Stimulated activated CD4-positive, alpha-beta T cell treated with anti-CD3 and anti-CD28 coated beads, Interleukin-2, amount 100 ng/mL, for 24 hours (primary cell): ENCODE results near the gene PGBD5.

Experiments
- DNase-seq, 2 donors: peaks; one replicate each; pipeline ENCODE4 v3.0.0-alpha.2; 2020

The PGBD5 gene

DNA sequence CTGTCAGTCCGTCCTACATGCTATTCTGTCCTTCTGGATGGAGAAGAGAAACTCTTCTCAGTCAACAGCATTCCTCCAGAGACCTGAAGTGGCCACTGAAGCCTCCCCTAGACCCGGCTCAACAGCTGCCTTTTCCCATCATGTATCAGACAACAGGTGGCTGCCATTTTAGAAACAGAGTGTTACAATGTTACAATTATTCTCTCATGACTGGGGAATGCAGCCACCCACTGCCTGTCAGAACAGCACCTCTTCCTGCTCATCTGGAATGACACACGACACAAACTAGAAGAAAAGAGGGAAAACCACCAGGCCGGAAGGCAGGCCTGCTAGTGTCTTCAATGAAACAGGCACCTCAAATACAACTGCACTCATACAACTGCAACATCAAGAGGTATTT, 105.3 kb downstream of the PGBD5 start:
- DNase-seq, result no peak

DNA sequence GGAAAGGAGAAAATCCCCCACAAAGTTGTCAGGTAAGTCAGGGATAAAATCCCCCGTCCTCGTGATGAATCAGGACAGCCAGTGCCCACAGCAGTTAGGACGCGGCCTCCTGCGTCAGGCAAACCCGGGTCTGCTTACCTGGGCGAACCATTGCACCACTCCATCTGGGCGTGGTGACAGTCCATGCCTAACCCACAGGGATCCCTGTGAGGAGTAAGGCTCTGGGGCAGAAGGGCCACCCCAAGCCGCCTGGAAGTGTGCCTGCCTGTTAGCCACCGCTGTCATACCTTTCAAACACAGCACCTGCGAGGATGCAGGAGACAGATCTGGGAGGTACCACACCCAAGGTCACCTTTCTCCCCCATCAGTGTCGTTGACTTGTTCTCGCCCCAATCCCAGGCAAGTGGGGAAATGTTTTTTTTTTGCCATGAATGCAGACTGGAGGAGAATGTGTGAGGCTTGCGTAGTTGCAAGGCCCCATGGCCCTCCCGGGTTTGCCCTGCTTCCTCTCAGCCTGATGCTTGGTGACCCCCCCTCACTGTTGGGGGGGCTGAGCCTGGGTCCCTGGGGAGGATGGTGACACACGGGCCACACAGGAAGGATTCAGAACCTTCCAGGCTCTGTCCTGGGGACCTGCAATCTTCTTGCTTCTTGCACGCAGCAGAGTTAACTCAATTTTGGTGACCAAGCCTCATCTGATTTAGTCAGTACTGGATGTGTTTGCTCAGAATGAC, 107.0 kb downstream of the PGBD5 start:
- DNase-seq, result no peak

DNA sequence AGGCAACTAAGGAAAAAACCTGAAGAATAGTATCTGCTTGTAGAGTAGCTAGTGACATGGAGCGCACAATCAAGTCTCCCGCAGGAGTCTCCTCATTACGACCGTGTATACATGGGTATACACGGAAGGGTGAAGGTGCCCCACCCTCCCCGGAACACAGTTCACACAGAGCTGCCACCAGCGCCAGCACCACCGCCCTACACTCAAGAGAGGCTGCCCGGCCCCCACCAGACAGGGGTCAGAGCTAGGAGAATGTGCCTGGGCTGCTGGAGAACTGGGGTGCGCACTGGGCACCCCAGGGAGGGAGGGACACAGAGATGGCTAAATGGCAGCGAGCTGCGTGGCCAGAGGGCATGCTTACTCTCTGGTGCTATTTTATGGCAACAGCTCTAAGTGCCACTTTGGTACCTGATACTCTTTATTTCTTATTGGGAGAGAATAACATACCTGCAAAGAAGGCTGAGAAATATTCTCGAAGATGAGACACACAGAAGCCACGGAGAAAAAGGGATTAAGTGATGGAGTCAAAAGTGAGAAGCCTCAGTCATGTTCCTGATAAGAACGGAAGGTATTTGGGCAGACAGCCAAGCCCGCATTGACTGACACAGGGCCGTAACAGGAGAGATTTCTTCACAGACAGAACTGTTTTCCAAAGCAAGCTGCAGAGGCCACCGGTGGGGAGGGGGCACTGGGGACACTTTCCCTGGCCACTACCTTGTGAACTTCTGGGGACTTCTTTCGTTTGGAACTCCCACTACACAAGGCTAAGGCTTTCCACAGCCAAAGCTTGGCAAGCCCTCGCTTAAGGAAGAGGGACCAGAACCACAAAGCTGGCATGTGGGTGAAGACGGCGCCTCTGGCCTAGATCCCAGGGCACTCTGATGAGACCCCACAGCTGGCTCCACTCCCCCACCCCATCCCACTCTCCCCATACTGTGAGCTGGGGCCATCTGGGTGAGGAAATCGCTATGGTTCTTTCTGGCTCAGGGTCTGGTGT, 108.0 kb downstream of the PGBD5 start:
- DNase-seq, result no peak

DNA sequence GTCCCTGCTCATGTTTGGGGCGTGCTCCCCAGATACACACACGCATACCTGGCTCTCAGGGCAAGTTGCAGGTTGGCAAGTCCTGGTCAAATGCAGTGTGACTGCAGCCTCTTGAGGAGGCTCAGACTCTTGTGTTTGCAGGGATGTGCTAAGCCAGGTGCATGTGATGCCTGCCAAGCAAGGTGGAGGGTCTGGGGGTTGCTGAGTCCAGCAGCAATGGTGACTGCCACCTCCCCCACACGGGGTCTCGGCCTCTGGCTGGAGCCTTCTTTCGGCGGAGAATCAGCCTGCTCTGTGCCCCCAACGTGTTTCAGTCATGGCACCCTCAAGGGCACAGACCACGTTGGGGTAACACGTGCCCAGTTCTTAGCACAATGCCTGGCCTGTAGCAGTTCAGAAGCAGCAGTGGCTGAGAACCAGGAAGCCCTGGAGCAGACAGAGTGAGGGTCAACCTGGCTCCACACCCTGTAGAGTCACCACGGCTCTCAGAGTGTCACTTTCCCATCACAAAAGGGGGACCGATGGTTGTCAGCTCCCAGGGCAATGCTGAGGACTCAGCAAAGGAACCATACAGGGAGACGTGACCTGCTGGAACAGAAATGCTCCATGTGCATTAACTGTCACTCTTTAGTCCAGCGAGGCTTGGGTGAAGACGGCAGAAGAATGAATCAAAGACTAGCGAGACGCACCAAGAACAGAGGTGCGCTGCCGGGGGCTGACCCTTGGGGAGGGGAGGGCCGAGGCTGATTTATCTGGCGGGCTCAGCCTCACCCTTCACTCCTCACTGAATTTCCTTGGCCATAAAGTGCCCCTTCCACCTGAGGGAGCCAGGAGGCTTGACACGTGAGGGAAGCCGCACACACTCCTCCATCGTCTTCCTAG, 109.0 kb downstream of the PGBD5 start:
- DNase-seq, result no peak

DNA sequence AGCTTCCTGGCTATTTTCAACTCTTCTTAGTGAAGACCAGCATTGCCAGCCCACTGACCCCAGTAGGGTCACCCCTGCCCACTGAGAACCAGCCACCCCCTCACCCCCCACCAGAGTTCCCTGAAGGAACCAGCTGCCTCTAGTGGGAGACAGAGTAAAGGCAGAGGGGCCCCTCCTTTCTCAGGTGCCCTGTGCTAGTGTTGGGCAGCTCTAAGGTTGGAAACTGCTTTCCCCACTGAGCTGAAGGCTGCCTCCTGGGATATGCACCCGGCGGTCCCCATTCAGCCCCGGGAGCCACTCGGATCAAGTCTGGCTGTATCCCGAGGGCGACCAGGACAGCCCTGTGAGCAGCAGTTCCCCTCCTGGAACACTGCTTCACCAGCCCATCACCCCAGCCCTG, 111.0 kb downstream of the PGBD5 start:
- no peak for DNase-seq

DNA sequence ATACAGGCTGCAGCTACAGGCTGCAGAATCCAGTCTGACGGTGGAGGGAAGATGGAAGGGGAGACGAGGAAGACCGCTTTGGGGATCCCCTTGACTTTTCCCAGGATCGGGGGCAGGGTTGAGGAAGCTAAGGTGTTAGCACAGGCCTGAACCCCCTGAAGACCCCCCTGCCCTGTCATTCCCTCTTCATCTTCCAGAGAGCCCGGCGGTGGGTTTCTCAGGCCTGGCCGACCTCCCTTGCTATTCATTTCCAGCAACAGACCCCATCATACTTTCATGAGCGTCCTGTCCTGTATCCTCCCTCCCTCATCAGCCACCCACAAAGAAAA, 112.0 kb downstream of the PGBD5 start:
- no peak for DNase-seq

DNA sequence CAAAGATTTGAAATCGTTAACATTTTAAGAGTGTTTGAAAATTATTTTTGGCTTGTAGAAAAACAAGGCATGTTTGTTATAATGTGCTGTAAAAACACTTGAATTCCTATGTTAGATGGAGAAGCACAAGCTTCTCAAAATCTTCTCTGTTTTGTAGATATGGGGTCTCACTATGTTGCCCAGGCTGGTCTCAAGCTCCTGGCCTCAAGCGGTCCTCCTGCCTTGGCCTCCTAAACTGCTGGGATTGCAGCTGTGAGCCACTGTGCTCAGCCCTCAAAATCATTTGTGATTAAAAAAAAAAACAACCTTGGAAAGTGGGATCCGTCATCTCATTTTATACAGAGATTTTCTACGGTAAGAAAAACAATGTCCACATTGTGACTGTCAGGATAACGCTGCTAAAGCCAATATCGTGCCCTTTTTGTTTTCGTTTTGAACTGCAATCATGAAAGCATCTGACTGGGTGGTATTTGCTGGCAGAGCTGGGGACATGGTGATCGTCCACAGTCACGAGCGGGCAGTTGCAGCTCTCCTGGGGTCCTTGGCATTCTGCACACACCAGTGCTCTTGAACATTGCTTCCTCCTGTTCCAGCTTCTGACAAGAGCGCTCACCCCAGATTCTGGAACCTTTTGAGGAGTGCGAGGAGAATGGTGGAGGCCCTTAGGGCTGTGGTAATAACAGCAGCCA, 112.5 kb downstream of the PGBD5 start:
- no peak for DNase-seq

DNA sequence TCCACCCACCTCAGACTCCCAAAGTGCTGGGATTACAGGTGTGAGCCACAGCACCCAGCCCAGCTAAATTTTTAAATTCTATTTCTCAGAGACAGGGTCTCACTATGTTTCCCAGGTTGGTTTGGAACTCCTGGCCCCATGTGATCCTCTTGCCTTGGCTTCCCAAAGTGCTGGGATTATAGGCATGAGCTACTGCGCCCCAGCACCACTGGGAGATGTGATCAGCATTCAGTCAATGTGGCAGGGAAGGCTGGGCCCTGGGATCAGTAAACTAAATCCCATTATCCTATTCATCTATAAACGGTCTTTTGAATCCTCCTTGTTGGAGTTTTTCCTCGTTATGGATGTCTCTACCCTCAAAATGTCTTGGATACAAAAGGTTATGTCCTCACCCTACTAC, 113.5 kb downstream of the PGBD5 start:
- no peak for DNase-seq

DNA sequence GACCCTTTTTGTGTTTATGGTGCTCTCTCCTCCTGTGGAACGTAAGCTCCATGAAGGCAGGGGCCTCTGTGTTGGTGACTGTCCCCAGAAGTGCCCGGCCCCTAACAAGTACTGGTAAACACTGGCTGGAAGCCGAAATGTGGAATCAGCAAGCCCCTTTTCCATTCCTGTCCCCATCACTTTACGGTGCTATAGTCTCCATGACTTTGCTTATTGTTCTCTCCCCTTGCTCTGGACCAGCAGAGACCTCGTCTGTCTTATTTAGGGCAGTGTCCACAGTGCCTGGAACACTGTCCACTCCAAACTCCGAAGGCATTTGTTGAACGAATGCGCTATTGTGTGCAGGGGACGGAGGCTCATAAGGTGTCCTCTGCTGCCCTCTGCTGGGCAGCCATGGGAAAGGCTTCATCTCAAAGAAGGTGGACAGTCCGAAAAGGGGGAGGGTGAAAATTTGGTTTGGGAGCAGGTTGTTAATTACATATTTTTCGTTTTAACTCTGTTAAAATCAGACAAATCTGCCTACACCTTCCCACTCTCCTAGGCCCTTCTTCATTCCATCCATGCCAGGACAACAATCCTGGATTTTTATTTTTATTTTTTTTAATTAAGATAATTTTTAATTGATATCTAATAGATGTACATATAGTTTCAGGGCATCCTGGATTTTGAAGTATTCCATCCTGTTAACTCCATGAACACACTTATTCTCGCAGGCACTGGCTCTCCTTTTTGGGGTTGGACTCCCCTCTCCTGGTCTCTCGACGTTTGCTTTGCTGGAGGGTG, 115.6 kb downstream of the PGBD5 start:
- DNase-seq, result peak; percentile 67 to 72

DNA sequence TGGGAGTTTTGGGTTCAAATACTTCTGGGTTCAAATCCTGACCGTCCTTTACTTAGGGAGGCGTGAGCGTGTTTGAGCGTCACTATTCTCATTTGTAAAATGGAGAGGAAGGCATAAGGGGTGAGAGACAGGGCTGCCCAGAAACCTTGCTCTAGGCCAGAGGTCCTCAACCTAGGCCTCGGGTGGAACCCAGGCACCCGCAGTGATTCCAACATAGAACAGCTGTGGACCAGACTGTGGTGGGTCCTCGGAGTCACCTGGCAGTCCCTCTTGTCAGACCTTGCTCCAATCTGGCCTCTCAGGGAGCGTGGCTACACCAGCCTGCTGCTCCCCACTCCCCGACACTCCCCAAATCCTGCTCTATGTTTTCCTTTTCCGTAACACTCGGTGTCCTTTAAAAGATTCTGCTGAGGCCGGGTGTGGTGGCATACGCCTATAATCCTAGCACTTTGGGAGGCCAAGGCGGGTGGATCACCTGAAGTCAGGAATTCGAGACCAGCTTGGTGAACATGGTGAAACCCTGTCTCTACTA, 116.4 kb downstream of the PGBD5 start:
- DNase-seq, result no peak

DNA sequence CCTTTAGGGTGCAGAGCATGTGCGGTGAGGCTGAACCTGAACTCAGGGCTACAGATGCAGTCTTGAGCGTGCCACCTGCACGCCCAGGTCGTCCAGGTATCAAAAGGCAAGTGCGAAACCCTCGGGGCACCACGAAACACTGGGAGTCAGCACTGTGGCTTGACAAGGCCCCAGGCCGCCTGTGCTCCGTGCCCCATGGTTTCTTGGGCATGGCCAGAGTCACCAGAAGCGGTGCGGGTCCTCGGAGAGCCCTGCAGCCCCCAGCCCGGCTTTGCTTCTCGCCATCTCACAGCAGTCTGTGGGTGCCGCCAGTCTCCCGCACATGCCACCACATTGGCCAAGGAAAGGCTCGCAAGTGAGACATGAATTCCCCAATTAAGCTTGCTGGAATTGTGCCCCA, 117.3 kb downstream of the PGBD5 start:
- DNase-seq, result no peak

DNA sequence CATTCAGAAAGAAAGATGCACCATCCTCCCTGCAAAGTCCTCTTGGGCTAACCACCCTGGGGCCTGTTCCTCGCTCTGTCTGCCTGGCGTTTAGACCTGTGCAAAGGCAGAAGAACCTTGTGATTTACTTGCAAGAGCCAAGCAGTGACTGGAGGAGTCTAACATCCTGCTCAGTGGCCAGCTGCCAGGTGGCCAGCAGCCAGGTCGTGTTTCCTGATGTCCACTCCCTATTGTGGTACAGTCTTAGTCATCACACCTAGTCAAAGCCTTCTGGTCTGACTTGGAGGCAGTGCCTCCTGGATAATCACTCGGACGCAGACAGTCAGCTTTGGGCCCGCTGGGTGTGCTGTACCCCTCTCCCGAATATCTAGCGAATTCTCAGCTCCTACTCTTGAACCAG, 118.1 kb downstream of the PGBD5 start:
- no peak for DNase-seq

DNA sequence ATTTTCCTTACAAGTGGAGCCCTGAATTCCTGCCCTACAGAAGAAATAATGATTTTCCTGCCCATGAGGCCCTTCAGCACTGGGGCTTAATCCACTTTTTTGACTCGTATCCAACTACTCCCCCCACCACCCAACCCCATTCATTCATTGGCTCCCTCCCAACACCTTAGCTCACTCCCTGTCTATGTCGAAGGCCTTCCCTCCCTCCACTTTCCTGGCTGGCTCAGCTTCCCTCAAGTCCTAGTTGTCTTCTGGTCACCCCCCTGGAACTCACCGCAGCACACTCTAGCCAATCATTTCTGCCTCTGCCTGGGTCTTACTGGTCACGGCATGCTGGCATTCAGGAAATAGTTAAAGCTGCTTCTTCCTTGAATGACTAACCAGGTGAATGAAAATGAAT, 118.9 kb downstream of the PGBD5 start:
- no peak for DNase-seq

DNA sequence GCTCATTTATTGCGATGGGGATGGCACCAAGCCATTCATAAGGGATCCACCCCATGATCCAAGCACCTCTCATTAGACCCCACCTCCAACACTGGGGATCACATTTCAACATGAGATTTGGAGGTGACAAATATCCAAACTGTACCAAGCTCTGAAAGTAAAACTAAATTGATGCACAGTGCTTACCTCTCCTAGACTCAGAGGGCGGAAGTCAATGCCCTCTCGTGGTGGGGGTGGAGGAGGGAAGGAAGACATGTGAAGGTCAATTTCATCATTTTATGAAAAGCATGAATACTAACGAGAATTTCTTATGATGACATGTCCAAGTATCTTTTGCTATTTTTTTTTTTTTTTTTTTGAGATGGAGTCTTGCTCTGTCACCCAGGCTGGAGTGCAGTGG, 120.0 kb downstream of the PGBD5 start:
- DNase-seq, result peak; percentile 31 to 38

DNA sequence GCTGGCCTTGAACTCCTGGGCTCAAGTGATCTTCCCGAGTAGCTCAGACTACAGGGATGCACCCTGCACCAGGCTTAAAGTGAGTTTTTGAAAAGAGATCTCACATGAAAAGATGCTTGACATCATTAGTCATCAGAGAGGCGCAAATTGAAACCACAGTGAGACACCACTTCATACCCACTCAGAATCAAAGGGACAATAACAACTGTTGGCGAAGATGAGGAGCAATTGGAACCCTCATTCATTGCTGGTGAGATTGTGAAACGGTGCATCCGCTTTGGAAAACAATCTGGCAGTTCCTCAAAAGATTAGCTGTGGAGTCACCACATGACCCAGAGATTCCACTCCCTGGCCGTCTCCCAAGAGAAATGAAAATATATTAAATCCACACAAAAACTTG, 122.3 kb downstream of the PGBD5 start:
- DNase-seq, result no peak

DNA sequence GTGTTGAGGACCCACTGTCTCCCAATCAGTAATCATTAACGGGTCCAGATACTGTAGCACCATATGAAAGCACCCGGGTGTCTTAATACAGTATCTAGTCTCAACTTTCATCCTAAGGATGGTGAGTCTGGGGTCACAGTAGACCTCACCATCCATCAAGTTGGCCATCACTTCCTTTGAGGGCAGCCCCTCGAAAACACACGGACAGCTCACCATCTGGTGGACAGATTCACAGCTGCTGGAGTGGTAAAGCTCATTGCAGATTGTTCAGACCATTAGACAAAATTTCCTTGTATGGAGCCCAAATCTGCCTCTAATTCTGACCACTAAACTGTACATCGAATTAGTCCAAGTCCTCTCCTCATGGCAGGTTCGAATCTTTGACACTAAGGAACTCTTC, 123.1 kb downstream of the PGBD5 start:
- DNase-seq, result no peak

DNA sequence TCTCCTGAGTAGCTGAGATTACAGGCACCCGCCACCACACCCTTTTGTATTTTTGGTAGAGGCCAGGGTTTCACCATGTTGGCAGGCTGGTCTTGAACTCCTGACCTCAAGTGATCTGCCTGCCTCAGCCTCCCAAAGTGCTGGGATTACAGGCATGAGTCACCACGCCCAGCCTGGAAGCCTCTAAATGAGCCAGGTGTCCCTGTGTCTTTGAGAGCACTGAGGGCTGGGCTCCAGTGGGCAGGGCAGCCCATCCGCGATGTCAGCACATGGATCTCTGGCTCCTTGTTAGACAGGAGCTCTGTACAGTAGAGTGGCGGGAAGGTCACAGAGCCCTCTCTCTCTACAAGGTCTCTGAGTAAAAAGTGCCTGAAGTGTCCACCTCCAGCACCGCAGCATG, 124.3 kb downstream of the PGBD5 start:
- no peak for DNase-seq

DNA sequence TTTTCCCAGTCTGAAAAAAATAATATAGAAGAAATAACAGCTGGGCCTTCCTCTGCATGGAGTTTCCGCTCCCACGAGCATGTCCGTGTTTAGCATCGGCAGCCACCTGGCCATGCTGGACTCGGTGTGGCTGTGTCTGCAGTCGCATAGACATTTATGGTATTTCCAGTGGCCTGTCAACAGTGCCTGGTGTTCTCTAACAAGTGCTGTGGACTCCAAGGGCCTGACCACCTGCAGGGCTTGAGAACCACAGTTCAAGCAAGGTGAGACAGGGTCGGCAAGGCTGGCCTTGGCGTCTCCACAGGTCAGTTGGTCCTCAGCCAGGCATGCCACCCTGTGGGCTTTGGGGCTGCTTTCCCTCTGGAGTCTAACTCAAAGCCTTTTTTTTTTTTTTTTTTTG, 124.8 kb downstream of the PGBD5 start:
- no peak for DNase-seq

DNA sequence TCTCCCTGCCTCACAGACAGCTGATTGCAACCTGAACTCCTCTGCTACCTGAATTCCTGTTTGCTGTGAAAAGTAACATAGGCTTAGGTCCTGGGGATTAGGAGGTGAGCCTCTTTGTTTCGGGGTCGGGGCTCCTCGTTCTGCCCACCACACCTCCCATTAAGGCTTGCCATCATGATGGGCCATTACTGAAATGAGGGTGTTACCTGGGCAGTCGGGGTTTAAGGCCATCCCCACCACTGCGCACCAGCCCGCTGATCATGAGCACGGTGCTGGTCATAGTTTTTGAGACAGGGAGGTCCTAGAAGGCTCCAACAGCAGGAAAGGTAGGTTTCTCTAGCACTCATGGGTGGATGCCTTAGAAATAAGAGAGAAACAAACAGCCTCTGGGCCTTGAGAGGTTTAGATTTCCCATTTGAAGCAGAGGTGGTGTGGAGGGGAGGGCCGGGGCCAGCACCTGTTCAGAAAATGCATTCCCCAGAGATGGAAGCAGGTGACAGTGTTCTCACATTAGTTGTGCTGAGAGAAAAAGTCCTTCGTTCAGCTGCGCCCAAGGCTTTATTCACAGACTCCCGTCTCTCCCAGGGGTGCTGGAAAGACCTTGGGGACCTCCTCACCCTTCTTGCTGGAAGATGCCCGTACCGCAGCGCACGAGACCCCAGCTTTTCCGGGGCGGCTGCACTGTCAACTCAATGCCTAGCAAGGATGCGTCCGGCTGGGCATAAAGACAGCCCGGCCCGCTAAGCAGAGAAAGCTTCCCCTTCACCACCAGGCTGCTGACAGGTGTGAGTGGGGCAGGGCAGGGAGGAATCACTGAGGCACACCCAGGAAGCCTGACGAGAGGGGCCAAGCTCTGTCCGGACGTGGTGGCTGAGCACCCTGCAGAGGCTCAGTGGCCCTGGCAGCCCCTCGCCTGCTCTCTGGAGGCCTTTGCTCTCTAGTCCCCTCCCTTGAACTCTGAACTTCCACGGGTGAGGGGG, 125.5 kb downstream of the PGBD5 start:
- DNase-seq, result no peak
